ENCODE measurements around the gene SNTG2. TPM values are rescaled to one million over a fixed set of nuclear protein-coding genes. Genes with fewer than 3 reads are reported as not detected.

Gene SNTG2
- total RNA-seq, 2 donors from 2014 or later = 2.4 TPM; not detected in 1

DNA sequence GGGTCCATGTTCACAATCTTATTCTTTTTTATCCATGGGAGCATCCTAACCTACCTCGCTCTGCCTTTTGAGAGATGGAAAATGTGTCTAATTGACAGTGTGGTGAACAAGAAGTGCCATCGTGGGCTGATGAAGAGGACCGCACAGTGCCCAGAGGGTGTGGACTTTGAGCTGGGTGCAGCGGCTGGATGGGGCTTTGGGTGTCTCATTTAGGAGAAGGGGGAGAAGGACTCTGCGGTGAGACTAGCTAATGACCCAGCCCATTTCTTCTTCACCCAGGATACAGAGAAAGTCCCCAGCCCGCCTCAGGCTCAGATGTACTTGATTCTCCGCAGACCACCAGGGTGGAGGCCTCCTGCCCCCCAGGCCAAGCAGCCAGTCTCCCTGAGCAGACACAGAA lies 33.7 kb upstream of the SNTG2 start:
- H3K4me1 ChIP-seq = no peaks in the 10 kb centered on the region
- TF ChIP-seq, protein P1, sequence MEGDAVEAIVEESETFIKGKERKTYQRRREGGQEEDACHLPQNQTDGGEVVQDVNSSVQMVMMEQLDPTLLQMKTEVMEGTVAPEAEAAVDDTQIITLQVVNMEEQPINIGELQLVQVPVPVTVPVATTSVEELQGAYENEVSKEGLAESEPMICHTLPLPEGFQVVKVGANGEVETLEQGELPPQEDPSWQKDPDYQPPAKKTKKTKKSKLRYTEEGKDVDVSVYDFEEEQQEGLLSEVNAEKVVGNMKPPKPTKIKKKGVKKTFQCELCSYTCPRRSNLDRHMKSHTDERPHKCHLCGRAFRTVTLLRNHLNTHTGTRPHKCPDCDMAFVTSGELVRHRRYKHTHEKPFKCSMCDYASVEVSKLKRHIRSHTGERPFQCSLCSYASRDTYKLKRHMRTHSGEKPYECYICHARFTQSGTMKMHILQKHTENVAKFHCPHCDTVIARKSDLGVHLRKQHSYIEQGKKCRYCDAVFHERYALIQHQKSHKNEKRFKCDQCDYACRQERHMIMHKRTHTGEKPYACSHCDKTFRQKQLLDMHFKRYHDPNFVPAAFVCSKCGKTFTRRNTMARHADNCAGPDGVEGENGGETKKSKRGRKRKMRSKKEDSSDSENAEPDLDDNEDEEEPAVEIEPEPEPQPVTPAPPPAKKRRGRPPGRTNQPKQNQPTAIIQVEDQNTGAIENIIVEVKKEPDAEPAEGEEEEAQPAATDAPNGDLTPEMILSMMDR (IDR thresholded peaks at IDR 0.05) = no peak
- H3K4me3 ChIP-seq = no peak overlapping the region
- DNase-seq (ENCODE audit: low spot score) = no peak
- H3K9me3 ChIP-seq = no peaks in the 10 kb centered on the region
- no peaks in the 10 kb centered on the region for H3K36me3 ChIP-seq
- H3K27ac ChIP-seq = no peak overlapping the region
- H3K27me3 ChIP-seq = no peaks in the 10 kb centered on the region

DNA sequence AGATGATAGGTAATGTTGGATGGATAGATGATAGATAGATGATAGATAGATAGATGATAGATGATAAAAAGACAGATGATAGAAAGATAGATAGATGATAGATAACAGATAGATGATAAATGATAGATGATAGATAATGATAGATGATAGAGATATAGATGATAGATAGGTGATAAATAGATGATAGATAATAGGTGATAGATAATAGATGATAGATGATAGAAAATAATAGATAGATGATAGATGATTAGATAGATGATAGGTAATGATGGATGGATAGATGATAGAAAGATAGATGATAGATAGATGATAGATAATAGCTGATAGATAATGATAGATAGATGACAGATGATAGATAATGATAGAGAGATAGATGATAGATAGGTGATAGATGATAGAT lies 31.0 kb upstream of the SNTG2 start:
- Histone ChIP-seq H3K4me3 (no peak overlapping the region), H3K36me3 (no peaks in the 10 kb centered on the region), H3K27ac (no peak overlapping the region), H3K4me1 (no peaks in the 10 kb centered on the region), H3K9me3 (no peaks in the 10 kb centered on the region), H3K27me3 (no peaks in the 10 kb centered on the region)
- TF ChIP-seq, protein P1 (IDR thresholded peaks at IDR 0.05) = no peak
- DNase-seq (ENCODE audit: low spot score) = no peak

DNA sequence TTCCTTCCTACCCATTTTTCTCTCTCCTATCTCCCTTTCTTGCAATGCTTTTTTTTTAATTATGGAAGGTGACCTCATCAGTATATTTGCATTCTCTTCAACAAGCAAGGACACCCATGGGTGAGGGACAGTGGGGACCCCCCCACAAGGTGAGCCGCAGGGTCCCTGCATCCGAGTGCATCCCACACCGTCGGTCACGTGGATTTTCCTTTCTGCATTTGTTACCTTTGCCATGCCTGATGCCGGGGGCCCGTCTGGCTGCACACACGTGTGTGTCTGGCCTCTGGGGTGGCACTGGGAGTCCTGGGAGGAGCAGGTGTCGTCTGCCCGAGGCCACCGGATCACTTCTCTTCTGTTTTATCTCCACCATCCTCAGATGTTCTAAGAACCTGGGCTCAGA lies 30.1 kb upstream of the SNTG2 start:
- Histone ChIP-seq H3K36me3 (no peaks in the 10 kb centered on the region), H3K27me3 (no peaks in the 10 kb centered on the region)
- TF ChIP-seq, protein P1 (IDR thresholded peaks at IDR 0.05) = no peak

DNA sequence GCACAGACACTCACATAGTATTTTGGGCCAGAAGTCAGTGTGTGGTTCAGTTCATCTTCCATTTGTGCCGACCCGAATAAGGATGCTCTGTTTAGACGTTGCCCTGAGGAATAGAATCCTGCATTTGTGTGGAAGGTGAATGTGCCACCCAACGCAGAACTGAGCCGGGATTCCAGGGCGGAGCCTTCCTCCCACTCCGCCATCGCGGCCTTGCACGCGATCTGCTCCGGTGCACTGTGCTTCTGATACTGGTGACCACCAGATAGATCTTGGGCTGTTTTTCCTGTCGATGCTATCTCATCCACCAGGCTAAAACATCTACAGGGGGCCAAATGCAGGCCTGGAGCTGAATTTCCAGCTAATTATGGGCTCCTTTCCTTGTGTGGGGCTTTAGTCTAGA lies 29.6 kb upstream of the SNTG2 start:
- DNase-seq (ENCODE audit: low spot score) = no peak
- H3K4me3 ChIP-seq = no peak overlapping the region
- H3K27ac ChIP-seq = no peak overlapping the region
- H3K4me1 ChIP-seq = no peaks in the 10 kb centered on the region
- TF ChIP-seq, protein P1 (IDR thresholded peaks at IDR 0.05) = no peak
- no peaks in the 10 kb centered on the region for H3K9me3 ChIP-seq
- H3K36me3 ChIP-seq = no peaks in the 10 kb centered on the region
- H3K27me3 ChIP-seq = no peaks in the 10 kb centered on the region

More for the DNA sequence above, 30.1 kb upstream of the SNTG2 start:
- Histone ChIP-seq H3K4me1 (no peaks in the 10 kb centered on the region), H3K4me3 (no peak overlapping the region), H3K27ac (no peak overlapping the region), H3K9me3 (no peaks in the 10 kb centered on the region)
- DNase-seq (ENCODE audit: low spot score) = no peak

DNA sequence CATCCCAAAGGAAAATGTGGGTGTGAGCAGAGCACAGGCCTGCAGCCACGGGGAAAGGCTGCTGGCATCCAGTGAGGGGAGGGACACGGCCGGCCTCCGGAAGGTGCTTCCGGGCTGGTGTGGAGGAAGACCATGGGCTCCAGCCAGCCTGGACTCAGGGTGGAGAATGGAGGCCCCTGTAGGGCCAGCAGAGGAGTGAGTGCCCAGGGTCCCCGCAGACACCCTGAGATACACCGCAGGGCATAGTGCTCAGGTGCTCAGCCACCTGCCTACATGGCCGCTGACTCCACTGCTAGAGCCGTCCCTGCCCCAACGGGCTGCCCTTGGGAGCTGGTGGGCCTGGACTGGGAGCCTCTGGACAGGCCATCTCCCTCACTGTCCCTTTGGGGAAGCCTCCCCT lies 28.5 kb upstream of the SNTG2 start:
- no peaks in the 10 kb centered on the region for H3K9me3 ChIP-seq
- DNase-seq (ENCODE audit: low spot score) = no peak
- TF ChIP-seq, protein P1 (IDR thresholded peaks at IDR 0.05) = no peak
- H3K36me3 ChIP-seq = no peaks in the 10 kb centered on the region
- no peaks in the 10 kb centered on the region for H3K27me3 ChIP-seq
- no peak overlapping the region for H3K4me3 ChIP-seq
- no peaks in the 10 kb centered on the region for H3K4me1 ChIP-seq
- H3K27ac ChIP-seq = no peak overlapping the region

DNA sequence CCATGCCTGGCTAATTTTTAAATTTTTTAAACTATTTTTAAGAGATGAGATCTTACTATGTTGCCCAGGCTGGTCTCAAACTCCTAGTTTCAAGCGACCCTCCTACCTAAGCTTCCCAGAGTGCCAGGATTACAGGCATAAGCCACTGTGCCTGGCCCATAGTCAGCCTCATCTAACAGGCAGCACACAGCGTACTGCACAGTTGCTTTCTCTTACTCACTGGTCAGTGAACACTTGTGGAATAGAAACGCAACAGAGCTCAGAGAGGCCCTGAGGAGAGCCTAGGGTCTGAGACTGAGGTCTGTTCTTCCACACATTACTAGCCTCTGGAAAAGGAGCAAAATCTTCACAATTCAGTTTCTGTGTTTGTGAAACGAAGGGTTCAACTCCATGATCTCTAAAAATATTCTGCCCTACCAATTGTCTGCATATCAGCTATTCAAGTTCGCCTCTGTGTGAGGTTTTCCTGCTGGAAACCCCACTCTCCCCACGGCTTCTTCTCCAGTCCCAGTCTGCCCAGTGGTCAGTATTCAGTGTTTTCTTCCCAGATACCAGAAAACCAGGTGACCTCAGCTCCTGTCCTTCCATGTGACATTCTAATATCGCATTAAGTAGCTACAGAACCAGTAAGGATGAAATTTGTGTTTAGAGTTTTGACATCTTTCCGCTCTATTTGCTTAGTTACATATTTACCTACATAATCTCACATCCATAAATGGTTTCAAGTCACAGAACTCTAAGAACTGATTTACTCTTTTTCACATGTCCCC lies 26.6 kb upstream of the SNTG2 start:
- H3K27me3 ChIP-seq = no peaks in the 10 kb centered on the region

More for the DNA sequence above, 26.6 kb upstream of the SNTG2 start:
- Histone ChIP-seq H3K9me3 (no peaks in the 10 kb centered on the region), H3K27ac (no peak overlapping the region), H3K4me3 (no peak overlapping the region), H3K36me3 (no peaks in the 10 kb centered on the region), H3K4me1 (no peaks in the 10 kb centered on the region)
- TF ChIP-seq, protein P1 (IDR thresholded peaks at IDR 0.05) = no peak
- no peak for DNase-seq (ENCODE audit: low spot score)
